Myocyte (in vitro differentiated cells): ENCODE measurements around the gene GPR39. TPM values are rescaled to one million over a fixed set of nuclear protein-coding genes. Genes with fewer than 3 reads are reported as not detected.
"Not testable (repeated sequence)": the region's sequence is repeated elsewhere in the genome, so short reads cannot be mapped to it uniquely, and the experiment has no call there.

Experiments
- DNase-seq: peaks from one replicate; pipeline ENCODE4 v3.0.0-alpha.2; 2012; ENCODE audit warnings: low read depth
- polyA plus RNA-seq: library from polyadenylated mRNA; unstranded; fragments of >200 nt; gene quantifications from one replicate; pipeline ENCODE4 v1.2.1, GENCODE V29; 2012; ENCODE audit warnings: missing spikeins
- total RNA-seq: library from RNA; depleted of rRNA; stranded (reverse); fragments of >200 nt; gene quantifications from 2 replicates; pipeline ENCODE4 v1.2.3, GENCODE V29; 2014

Gene GPR39
- total RNA-seq, result 0.42 and 0.59 TPM in 2 replicates
- polyA plus RNA-seq, result 0.57 TPM

DNA sequence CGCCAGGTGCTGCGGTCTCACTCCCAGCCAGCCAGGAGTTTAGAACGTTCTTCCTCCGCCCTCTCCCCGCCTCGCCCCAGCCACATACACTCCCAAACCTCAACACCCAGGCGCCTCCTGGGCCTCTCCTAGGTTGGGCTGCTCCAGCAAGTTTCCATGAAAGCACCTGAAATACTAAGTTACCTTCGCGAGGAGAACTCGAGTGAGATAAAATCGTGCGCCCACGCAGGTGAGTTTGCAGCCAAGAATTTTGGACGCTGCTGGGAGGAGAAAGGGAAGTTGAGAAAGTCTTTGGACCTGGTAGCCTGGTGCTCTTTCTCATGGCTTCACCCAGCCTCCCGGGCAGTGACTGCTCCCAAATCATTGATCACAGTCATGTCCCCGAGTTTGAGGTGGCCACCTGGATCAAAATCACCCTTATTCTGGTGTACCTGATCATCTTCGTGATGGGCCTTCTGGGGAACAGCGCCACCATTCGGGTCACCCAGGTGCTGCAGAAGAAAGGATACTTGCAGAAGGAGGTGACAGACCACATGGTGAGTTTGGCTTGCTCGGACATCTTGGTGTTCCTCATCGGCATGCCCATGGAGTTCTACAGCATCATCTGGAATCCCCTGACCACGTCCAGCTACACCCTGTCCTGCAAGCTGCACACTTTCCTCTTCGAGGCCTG lies at the start of gene GPR39:
TSS of gene GPR39 (plus strand) at position 83 of the 673 bp plus-strand sequence.
- no peak for DNase-seq

DNA sequence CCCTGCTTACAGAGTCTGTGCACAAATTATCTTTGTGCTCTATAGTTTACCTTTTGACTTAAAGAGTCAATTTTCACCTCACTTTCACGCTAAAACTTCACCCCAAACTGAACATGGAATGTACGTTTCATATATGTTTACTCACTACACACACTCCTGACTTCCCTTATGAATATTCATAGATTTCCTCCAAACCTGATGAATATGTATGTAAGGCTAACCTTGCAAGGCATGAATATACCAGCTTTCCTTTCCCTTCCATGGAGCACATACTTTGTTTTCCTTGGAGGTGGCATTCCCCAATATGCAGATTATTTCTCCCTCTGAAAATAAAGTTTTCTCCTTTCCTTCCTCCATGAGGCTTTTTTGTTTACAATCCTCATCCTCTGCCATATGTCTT lies 48.4 kb upstream of the GPR39 start:
- no peak for DNase-seq

DNA sequence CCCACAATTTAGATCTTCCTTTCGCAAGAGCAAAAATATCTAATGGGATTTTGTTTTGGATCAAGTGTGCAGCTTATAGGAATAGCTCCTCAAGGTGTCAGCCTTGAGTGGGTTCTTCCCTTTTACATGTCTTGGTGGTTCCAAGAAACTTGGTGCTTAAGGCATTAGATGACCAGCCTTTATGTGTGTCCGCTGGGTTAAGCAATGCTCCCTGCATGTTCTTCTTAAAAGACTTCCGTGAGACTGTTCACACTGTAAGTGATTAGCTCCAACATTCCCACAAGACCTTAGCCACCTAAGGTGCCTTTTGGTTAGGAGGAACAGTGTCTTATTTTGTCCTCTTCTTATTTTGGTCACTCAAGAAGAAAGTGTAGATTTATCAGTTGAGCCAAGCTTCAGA lies 44.3 kb upstream of the GPR39 start:
- no peak for DNase-seq

DNA sequence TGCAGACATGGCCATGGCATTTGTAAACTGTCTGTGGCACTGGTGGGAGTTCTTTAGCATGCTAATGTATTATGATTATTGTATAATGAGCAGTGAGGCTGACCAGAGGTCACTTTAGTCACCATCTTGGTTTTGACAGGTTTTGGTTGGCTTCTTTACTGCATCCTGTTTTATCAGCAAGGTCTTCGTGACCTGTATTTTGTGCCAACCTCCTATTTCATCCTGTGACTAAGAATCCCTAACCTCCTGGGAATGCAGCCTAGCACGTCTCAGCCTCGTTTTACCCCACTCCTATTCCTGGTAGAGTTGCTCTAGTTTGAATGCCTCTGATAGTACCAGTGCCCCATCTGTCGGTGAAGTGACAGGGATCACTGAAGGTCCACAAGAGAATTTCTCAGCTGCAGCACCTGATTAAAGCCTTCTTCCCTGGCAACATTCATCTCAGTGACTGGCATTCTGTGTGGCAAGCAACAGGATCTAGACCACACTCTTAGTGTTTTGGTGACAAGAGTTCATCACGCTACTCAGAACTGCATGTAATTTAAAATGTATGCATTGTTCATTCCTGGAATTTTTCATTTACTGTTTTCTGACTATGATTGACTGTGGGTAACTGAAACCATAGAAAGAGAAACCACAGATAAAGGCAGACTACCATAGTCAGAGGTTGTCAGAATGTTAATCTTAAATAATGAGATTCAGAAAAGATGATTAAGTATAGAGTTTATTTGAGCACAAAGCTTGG lies 43.0 kb upstream of the GPR39 start:
- DNase-seq, result no peak

DNA sequence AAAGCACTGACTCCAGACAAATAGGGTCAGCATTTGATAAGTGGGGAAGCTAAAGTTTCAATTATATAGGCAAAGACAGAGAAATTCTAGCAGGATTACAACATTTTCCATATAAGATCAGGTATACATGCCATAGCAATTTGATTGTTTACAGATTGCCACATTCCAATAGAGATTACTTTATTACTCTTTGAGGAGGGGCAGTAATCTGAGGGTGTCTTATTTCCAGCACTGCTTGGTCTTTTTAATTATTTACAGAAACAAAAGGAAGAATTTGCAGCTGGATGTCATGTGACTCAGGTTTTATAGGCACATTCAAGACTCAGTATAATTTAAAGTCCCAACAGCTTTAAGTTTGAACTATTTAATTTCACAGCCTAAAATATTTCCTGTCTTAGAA lies 42.5 kb upstream of the GPR39 start:
- no peak for DNase-seq

DNA sequence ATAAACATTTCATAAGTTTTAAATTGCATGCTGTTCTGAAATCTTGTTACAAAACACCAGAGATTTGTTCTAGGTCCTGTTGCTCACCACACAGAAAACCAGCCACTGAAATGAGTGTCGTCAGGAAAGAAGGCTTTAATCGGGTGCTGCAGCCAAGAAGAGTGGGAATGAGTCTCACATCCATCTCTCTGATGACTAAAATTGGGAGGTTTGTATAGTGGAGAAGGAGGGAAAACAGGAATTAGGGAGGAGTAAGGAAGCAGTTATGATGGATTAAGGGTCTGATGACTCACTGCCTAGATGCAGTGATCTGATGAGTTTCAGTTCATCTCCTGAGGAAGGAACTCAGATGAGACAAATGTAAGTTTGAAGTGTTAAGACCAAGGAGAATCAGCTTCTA lies 42.1 kb upstream of the GPR39 start:
- no peak for DNase-seq

DNA sequence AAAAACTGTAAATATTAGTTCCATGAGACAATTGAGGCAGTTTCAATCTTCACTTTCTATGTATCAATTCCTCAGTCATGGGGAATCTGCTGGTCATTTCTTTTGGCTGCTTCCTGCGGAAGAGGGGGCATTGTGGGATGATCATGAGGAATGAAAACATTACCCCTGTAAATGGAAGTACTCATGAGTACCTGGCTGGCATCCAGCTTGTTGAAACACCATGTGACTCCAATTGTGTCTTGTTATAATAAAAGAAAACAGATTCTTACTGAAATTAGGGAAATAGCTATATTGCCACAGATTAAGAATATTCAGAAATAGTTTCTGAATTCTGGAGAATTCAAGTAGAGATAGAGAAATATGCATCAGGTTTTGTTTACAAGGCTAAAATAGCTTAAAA lies 41.6 kb upstream of the GPR39 start:
- no peak for DNase-seq

DNA sequence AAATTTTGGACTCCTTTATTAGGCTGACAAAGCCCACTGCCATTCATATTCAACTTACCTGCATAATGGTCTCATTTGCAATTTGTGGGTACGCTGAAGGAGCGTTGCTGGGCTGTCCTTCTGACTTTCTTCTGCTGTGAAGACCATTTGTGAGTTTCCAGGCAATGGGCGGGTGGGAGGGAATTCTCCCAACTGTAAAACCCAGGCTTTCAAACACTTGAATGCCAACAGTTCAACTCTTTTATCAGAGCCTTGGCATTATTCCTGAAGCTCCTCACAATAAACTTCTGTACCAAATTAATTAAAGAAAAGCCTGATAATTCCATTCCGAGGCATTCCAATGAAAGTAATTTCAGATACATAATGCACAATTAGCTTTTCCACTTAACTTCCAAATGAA lies 35.2 kb upstream of the GPR39 start:
- no peak for DNase-seq

DNA sequence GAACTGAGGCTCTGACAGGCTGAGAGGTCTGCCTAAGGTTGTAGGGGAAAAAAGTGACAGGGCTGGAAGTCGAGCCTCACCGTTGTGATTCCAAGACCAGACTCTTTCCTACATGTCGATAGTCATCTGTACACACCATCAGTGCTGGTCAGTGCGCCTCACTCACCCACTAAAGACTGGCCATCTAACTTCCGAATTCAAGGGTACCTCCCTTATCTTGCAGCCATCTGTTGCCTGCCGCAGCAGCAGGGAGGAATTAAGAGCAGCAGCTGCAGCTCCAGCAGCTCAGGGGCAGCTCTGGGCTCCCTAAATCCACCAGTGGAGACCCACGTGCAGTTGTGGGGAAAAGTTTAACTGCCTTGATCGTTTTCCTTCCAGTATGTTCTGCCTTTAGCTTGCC lies 32.6 kb upstream of the GPR39 start:
- DNase-seq, result peak; percentile 46

DNA sequence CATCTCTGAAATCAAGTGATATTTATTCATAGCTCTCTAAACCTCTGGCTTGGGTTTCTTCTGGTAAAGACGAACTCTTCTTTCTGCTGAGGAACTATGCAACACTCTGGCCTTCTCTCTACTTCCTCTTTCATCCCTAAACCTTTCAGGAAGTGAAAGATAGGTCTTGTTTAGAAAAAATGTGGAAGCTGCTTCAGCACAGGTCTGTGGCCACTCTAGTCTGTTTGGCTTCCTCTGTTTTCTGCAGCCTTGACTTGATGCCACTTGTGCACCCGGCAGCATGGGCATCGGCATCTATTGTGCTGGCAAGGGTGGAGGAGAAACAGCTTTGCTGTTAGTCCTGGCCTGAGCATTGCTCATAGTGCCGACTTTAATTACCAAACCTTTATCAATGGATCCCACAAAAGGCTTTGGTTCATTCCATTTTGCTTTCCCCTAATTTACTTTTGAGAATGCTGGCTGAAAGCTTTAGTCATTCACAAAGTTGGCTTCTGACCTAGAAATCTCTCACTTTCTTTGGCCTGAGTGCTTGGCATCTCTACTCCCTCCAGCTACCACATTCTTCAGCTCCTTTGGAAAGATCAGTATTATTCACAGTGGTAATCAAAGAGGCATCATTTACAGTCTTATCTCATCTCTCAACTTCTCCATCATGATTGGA lies 32.0 kb upstream of the GPR39 start:
- no peak for DNase-seq

DNA sequence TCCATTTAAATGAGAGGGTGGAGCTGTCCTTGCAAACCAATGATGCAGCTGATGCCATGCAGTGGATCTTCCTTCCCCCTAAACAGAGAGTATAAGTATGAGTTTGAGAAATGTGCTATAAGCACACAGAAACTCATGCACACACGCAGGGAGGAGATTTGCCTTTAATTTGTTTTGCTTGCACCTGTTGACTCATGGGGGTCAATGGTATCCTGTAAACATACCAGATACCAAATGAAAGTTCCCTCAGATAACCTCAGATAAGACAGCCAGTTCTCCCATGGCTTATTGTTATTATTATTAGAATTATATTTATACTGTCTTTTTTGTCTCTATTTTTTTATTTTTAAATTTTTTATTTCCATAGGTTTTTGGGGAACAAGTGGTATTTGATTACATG lies 29.5 kb upstream of the GPR39 start:
- no peak for DNase-seq

DNA sequence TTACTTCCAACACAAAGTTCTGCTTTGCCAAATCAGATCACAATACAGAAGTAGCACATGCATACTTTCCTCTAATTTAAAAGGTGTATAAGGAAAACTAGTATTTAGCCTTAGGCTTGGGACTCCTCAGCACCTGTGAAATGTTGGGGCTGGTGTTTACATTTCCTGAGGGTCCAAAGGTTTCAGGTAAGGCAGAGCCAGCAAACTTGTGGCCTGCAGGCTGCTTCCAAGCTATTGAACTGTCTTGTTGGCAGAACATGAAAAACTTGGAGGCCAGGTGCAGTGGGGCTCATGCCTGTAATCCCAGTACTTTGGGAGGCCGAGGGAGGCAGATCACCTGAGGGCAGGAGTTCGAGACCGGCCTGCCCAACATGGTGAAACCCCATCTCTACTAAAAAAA lies 26.5 kb upstream of the GPR39 start:
- DNase-seq, result no peak

DNA sequence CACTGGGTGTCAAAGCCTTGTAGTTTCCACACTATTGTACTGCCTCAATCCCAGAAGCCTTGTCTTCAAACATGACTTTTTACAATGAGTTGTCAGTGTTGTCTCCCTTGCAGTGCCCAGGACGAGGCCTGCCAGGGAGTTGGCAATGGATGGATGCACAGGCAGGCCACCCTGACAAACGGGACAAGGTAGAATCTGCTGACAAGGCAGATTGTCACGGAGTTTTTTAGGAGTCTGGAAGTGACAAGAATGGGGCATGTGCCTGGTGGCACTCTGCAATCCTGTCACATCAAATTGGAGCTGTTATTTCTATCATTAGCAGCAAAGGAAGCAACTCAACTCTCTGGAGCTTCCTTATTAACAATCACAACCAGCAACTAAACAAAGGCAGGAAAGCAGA lies 25.2 kb upstream of the GPR39 start:
- DNase-seq, result no peak

DNA sequence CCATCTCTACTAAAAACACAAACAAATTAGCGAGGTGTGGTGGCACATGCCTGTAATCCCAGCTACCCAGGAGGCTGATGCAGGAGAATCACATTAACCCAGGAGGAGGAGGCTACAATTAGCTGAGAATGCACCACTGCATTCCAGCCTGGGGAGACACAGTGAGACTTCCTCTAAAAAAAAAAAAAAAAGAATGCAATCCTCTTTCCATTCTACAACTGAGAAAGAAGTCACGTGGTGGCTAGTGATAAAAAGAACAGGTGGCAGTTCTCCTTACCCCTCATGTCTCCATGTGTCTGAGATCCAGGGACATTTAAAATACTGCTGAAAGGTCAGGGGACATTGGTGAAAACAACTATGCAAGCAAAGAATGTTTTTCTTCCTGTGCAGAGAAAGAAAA lies 24.4 kb upstream of the GPR39 start:
- peak; percentile 44 for DNase-seq

DNA sequence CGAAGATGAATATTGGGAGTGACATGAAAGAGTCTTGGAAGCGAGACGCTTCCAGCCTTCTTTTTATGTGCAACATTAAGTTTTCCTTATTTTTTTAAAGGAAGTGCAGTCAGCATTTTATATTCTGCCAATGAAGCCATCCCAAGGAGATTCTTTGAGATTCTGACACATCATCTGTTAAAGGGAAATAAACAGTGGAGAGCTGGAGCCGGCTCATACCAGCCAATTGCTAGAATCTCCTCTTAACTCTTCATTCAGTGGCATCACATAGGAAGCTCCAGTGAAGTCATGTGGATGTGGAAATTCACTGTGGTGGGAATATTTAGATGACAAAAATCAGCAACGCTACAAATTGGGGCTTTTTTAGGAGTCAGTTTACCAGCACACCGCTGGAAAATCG lies 23.7 kb upstream of the GPR39 start:
- DNase-seq, result no peak

DNA sequence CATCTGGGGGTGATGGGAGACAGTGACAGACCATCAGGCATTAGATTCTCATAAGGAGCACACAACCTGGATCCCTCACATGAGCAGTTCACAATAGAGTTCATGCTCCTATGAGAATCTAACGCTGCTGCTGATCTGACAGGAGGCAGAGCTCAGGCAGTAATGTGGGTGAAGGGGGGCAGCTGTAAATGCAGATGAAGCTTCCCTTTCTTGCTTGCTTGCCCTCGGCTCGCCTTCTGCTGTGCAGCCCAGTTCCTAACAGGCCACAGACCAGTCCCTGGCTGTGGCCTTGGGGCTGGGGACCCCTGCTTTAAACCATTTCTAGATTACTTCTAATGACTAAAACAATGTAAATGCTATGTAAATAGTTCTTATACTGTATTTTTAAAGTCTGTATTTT lies 19.6 kb upstream of the GPR39 start:
- not testable (repeated sequence) for DNase-seq

DNA sequence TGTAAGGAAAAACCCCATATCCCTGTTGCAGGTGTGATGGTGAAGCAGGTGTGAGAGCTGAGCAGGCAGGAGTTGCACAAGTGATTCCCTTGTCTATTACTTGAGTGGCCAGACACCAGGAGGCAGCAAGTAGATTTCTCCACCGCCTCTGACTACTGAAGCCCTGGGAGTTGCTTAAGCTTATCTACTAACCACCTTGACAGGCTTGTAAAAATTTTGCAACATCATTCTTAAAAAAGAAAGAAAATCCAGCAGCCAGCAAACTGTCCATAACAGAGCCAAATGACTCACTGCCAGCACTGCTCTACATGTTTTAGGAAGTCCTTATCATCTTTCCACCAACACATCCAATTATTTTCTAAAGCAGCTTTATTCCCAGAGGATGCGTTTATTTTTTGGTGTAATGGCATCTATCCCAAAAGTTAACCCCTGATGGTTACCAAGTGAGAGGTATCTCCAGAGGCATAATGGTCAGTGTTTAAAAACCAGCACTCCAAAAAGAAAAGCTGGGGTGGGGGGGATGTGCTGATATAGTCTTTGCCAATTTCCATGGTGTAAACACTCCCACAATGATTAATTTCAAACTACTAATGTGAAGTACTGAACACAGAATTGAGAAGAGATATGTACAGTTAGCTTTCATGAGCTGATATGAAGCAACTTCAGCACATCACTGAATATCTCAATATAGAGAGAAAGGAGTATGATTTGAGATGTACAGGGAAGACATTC lies 16.3 kb upstream of the GPR39 start:
- no peak for DNase-seq

DNA sequence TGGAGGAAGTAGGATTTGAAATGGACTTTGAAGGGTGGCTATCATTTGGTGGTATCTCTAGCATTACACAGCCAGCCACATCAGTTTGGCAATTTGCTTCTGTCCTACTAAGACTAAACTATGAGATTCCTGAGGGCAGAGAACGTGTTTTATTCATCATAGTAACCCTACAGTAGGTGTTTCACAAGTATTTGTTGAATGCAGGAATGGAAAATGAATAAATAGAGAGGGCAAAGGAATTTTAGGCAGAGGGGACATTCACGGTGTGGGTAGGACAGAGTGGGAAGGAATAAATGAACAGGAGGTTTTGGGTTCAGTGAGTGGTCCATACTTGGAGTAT lies 15.7 kb upstream of the GPR39 start:
- no peak for DNase-seq

DNA sequence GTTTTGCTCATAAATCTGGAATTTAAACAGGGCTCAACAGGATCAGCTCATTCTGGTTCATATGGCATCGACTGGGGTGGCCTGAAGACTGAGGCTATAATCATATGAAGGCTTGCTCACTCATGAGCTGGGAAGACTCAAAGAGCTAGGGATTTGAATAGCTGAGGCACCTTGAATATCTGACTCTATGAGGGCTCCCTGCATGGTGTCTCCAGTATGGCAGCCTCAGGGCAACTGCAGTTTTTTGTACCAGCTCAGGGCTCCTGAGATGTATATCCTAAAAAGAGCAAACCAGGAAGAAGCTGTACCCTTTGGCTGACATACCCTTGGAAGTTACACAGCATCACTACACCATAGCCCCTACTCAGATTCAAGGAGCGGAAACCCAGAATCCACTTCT lies 15.3 kb upstream of the GPR39 start:
- DNase-seq, result no peak

DNA sequence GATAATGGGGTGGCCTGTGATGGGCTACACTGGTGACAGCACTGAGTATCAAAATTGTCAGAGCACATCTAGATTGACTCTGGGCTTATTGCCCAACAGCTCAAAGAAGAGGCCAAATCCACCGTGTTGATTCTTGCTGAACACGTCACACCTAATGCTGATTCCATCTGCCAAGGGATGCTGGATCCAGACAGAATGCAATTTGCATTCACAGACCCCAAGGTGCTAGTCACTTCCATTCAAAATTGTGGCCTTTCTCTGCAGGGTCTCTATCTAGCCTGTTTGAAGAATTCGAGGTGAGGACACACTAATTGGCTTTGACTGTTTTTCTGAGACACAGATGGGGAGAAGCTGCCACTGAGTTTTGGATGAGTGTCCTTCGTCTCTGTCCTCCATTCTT lies 13.5 kb upstream of the GPR39 start:
- DNase-seq, result no peak

DNA sequence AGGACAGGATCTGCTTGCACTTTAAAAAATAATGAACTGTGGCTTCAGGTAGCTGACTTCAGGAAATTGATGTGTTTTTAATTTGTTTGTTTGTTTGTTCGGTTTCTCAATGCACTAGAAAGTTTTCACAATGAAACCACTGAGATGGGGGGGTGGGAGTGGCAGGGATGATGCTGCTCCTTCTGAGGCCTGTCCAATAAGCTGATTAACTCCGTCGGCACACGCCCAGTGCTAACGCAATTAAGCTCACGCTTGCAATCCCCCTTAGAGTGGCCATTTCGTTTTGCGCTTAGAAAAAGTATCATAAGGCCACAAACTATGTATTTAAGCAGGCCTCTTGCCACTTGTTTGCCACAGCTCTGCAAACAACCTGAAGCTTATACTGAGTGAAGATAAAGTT lies 12.5 kb upstream of the GPR39 start:
- no peak for DNase-seq

DNA sequence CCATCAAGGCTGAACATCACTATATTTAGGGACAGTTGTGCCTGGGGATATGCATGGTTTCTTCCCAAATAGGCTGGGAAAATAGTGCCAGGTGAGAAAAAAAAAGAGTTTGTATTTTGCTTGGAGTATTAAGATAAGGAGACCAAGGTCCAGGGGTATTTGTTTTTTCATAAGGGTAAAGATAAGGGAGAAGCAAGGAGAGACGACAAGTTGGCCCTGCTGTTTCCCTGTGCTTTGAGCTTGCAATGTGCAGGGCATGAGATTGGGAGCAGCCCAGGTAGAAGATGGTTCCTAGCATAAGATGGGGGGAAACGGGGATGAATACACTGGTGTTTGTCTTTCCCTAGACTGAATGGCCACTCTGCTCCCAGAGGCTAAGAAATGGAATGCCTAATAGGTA lies 8.8 kb upstream of the GPR39 start:
- no peak for DNase-seq
